ENCODE results near the gene KPNA6.
"Not testable (repeated sequence)": the region's sequence is repeated elsewhere in the genome, so short reads cannot be mapped to it uniquely, and the experiment has no call there.

KPNA6 gene

GRCh38 chr1:32100359-32100758 lies 7.5 kb upstream of the KPNA6 start:
- no peak for DNase-seq (ENCODE audit: low read depth in 1 of 2, low spot score in 1 of 2)

- DNase-seq (ENCODE audit: low read depth in 1 of 2, low spot score in 1 of 2): no peak
These were observed 6.8 kb upstream of the KPNA6 start for GRCh38 chr1:32100807-32101708.

- no peak for DNase-seq (ENCODE audit: low read depth in 1 of 2, low spot score in 1 of 2)
These were observed 3.7 kb upstream of the KPNA6 start for GRCh38 chr1:32104127-32104526.

- no peak for DNase-seq (ENCODE audit: low read depth in 1 of 2, low spot score in 1 of 2)
These were observed 2.5 kb upstream of the KPNA6 start for GRCh38 chr1:32105338-32105737.

- no peak for DNase-seq (ENCODE audit: low read depth in 1 of 2, low spot score in 1 of 2)
These were observed 1.1 kb upstream of the KPNA6 start for GRCh38 chr1:32106663-32107275.

GRCh38 chr1:32111040-32111623 lies 3.3 kb downstream of the KPNA6 start:
- DNase-seq (ENCODE audit: low read depth in 1 of 2, low spot score in 1 of 2): no peak

- no peak for DNase-seq (ENCODE audit: low read depth in 1 of 2, low spot score in 1 of 2)
These were observed 3.9 kb downstream of the KPNA6 start for GRCh38 chr1:32111789-32112188.

GRCh38 chr1:32112806-32113375 lies 5.0 kb downstream of the KPNA6 start:
- DNase-seq (ENCODE audit: low read depth in 1 of 2, low spot score in 1 of 2): no peak

- not testable (repeated sequence) for DNase-seq (ENCODE audit: low read depth in 1 of 2, low spot score in 1 of 2)
These were observed 5.6 kb downstream of the KPNA6 start for GRCh38 chr1:32113436-32113835.

GRCh38 chr1:32114420-32114819 lies 6.6 kb downstream of the KPNA6 start:
- DNase-seq (ENCODE audit: low read depth in 1 of 2, low spot score in 1 of 2): no peak

- no peak for DNase-seq (ENCODE audit: low read depth in 1 of 2, low spot score in 1 of 2)
These were observed 7.6 kb downstream of the KPNA6 start for GRCh38 chr1:32115496-32115895.

- no peak for DNase-seq (ENCODE audit: low read depth in 1 of 2, low spot score in 1 of 2)
These were observed 8.7 kb downstream of the KPNA6 start for GRCh38 chr1:32116531-32116930.

- no peak for DNase-seq (ENCODE audit: low read depth in 1 of 2, low spot score in 1 of 2)
These were observed 14.3 kb downstream of the KPNA6 start for GRCh38 chr1:32122151-32122550.

- not testable (repeated sequence) for DNase-seq (ENCODE audit: low read depth in 1 of 2, low spot score in 1 of 2)
These were observed 15.5 kb downstream of the KPNA6 start for GRCh38 chr1:32123361-32123760.

- DNase-seq (ENCODE audit: low read depth in 1 of 2, low spot score in 1 of 2): no peak
These were observed 17.5 kb downstream of the KPNA6 start for GRCh38 chr1:32125313-32125712.

- no peak for DNase-seq (ENCODE audit: low read depth in 1 of 2, low spot score in 1 of 2)
These were observed 18.9 kb downstream of the KPNA6 start for GRCh38 chr1:32126770-32127169.

- DNase-seq (ENCODE audit: low read depth in 1 of 2, low spot score in 1 of 2): no peak
These were observed 19.7 kb downstream of the KPNA6 start for GRCh38 chr1:32127409-32128198.

- no peak for DNase-seq (ENCODE audit: low read depth in 1 of 2, low spot score in 1 of 2)
These were observed 20.6 kb downstream of the KPNA6 start for GRCh38 chr1:32128479-32128878.

GRCh38 chr1:32128964-32129363 lies 21.1 kb downstream of the KPNA6 start:
- no peak for DNase-seq (ENCODE audit: low read depth in 1 of 2, low spot score in 1 of 2)

GRCh38 chr1:32133950-32134280 lies 26.1 kb downstream of the KPNA6 start:
- DNase-seq (ENCODE audit: low read depth in 1 of 2, low spot score in 1 of 2): not testable (repeated sequence)

- no peak for DNase-seq (ENCODE audit: low read depth in 1 of 2, low spot score in 1 of 2)
These were observed 29.3 kb downstream of the KPNA6 start for GRCh38 chr1:32137111-32137510.

Measured in activated CD4-positive, alpha-beta T cell treated with anti-CD3 and anti-CD28 coated beads, Interleukin-2, amount 50 U/mL, for 24 hours (primary cell).